ENCODE data around the gene MEX3B.
"Not testable (repeated sequence)": the region's sequence is repeated elsewhere in the genome, so short reads cannot be mapped to it uniquely, and the experiment has no call there.

The MEX3B gene

DNA sequence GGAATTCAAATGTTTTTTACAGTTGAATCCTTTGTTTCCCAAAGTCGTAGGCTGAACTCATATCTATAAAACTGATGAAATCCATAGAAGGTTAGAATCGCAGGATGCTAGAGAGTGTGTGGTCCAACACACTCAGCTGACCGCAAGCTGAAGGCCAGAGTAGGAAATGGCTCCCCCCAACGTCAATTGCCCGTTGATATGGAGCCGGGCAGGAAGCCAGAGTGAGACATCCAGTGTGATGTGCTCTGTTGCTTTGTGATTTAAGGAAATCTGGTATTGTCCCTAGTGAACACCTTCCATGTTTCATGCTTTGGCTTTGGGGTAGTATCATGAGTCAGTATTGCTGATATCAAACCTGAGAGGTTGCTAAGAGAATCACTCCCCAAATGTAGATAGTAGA is 5.8 kb upstream of the MEX3B start:
- no peak for DNase-seq (ENCODE audit: low read depth in 2 of 3, low spot score in 2 of 3)

DNA sequence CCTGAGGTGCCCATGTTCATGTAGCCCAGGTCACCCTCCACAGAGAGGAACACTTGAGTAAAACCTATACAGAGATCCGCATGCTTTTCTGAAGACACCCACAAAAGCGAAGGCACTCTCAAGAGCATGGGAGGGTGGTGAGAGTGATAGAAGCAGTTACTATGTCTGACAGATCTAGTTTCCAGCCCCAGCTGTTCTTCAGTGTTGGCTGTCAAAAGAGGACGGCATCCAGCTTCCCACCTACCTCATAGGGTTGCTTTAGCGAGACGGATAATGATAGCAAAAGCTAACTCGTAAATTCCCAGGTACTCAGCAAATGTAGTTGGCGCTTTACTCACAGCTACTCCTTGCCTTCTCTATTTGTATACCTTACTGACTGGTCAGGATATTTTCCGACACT is 3.0 kb upstream of the MEX3B start:
- DNase-seq (ENCODE audit: low read depth in 2 of 3, low spot score in 2 of 3), result no peak

DNA sequence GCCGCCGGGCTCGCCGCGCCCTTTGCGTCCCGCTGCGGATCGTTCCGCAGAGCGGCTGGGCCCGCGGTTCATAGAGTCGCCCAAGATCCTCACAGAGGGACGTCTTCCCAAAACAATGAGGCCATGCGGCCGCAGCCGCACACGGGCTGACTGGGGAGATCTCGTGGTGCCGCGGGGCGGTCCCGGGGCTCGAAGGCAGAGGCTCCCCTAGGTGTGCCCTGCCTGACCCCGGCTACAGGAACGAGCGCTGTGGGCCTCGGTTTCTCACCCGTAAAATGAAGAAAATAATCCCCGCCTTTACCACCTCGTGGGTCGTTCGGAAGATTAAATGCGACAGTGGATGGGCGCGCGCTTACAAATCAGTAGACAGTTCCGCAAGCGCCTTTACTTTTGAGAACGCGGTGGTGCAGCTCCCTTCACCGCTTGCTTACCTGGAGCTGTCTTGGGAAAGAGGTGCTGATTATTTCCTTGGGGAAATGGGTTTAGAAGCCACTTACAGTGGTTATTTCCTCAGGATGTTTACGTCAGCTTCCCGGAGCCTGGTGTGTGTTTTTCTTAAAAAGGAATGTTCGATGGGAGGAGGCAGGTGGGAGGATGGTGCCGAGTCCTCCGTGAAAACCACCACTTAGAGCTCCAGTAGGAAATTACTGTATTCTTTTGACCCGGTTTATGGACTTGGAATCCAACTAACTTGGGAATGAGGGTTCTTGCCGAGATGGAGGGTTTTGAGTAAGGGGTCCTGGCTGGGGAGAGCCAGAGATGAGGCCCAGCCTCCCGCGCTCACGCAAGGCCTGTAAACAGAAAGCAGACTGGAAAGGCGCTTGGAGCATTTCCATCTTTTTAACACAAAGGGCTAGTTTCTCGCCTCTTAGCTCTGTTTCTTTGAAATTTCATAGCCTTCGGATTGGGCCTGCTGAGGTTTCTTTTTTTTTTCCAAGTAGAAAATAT is 1.9 kb upstream of the MEX3B start:
- DNase-seq (ENCODE audit: low read depth in 2 of 3, low spot score in 2 of 3), result peak in 2 of 3 experiments; percentile 2 to 12

DNA sequence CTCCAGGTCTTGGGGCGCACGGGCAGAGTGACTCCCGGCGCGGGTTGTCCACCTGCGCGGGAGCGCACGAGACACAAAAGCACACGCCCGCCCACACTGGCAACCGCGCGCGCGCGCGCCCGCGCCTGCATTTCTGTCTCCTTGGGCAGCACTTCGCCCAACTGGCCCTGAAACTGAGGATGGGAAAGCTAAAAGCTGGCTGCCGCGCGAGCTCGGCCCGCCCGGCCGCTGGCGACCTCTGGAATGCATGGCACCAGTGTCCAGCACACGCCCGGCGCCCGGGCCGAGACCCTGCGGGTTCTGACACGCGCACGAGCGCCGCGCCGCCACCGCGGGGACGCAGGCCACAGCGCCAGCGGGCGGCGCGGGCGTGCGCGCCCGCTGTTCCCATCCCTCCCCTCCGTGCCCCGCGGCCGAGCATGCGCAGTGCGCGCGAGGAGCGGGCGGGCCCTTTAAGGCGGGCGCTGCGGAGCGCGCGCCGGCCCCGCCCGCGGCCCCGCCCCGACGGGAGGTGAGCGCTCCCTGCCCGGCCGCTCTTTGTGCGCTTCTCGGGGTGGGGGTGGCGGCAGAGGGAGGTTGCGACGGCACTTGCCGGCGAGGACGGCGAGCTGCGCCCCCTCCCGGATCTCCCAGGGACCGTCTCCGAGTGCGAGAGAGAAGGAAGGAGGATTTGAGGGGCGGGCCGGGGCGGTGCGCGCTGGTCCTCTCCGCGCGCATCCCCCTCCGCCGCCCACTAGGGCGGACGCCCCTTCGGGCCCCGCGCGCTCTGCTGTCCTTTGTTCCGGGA is 1.0 kb upstream of the MEX3B start:
- DNase-seq (ENCODE audit: low read depth in 2 of 3, low spot score in 2 of 3), result peak; percentile 63 to 79 (median 65)

DNA sequence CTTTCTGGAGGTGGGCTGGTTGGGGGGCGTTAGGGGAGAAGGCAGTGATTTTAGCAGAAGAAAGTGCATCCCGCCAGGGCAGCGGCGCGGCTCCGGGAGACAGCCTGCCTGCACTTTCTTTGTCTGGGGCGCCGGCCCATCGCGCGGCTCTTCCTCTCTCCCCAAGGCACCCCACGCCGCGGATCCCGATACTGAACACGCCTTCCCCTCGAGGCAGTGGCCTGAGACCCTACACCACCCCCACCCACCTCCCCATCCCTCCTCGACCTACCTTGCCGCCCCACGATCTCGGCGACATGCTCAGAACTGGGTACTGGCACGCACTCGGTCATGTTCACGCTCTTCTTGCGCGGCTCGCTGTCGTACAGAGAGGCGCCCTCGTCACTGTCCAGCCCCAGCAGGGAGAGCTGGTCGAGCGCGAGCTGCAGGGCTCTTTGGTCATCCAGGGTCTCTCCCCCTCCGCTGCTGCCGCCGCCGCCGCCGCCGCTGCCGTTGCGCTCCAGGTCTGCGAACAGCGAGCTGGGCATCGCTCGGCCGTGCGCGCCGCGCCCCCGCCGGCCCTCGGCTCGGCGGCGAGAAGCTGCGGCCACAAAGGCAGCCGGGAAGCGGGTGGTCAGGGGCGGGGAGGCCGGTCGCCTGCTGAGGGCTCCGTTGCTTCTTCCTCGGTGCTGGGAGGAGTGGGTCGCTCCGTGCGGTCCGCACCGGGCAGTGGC is 483 bp downstream of the MEX3B start:
- DNase-seq (ENCODE audit: low read depth in 2 of 3, low spot score in 2 of 3), result peak in 2 of 3 experiments; percentile 4 to 10

DNA sequence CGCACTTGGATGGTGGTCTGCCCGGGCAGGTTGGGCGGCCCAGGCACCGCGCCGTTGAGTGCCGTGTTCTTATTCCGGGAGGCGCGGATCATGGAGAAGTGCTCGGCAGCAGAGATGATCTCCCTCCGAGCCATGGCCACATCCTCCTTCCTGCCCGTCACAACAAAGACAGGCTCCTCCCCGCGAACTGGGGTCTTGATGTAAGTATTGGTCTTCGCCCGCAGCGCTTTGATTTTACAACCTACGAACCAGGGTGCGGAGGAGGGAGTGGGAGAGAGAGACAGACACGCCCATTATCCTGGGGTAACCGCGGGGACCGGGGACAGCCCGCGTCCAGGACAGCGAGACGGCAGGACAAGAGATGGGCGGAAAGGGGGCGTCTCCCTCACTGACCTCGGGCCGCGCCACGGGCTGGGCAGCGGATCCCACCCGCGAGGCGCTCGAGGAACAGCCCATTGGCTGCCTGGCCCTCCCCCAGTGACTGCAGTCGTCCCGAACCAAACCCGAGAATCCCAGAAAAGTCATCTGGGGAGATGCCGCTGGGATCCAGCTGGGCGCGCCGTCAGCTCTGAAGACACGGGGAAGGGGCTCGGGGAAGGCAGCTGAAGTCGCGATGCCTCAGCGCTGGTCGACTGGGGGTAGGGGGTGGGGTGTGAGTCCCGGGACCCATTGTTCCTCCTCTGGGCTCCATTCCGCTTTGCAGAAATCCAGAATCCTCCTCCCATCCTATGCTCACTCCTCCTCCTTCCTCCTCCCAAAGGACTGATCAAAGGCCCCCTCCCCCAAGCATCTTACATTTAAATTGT is 1.2 kb downstream of the MEX3B start:
- peak in 1 of 3 experiments; percentile 10 for DNase-seq (ENCODE audit: low read depth in 2 of 3, low spot score in 2 of 3)

DNA sequence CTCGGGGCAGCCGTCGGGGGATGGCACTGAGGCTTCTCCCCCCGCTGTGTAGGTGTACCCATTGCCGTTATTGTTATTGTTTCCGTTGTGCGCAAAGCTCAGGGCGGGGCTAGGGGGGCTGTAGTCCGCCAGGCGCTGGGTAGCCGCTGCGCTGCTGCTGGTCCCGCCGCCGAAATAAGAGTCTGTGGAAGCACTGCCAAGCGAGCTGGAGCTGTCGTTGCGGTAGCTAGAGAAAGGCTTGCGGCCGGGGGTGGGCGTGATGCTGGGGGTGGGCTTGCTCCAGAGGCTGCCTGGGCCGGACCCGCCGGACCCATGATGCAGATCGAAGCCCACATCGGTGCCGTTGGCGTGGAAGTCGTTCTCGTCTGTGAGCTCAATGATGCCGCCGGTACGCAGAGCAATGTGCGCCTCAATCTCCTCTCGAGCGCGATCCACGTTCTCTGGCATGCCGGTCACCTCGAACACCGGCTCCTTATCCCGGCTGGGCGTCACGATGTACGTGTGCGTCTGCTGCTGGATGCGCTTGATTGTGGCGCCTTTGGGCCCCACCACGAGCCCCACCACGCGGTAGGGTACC is 1.9 kb downstream of the MEX3B start:
- DNase-seq (ENCODE audit: low read depth in 2 of 3, low spot score in 2 of 3), result no peak

DNA sequence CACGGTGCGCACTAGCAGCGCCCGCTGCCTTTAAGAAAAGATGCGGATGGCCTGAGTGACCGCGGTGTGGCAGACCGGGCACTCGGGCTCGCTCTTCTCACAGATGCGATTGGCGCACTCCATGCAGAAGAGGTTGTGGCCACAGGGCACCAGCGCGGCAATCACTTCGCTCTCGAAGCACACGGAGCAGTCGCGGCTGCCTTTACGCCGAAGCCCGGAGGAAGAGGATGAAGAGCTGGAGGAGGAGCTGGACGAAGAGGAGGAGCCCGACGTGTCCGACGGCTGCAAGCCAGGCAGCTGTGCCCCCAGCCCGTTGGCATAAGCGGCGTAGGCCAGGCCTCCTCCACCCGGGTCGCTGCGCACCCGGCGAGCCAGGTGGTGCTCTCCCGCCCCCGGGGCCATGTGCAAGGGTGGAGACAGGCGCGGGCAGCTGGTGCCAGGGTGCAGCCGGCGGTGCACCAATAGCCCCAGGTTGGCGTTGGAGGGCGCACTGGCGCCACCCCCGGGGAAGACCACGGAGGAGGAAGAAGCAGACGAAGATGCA is 2.6 kb downstream of the MEX3B start:
- no peak for DNase-seq (ENCODE audit: low read depth in 2 of 3, low spot score in 2 of 3)

DNA sequence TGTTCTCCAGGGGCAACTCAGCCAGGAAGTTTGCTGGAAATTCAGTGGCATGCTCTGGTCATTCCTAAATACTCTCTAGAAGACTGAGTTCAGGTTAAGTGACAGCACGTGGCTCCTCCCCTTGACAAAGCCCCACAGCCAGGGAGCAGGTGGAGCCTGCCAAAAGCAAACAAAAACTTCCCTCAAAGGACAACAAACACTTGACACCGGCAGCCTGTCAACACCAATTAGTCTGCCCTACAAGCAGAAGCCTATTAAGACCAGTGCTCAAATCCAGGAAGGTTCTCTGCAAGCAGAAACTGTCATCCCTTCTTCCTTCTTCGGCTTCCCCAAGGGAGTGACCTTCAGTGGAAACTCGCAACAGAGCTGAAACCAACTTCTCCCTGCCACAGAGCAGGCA is 5.0 kb downstream of the MEX3B start:
- DNase-seq (ENCODE audit: low read depth in 2 of 3, low spot score in 2 of 3), result no peak

DNA sequence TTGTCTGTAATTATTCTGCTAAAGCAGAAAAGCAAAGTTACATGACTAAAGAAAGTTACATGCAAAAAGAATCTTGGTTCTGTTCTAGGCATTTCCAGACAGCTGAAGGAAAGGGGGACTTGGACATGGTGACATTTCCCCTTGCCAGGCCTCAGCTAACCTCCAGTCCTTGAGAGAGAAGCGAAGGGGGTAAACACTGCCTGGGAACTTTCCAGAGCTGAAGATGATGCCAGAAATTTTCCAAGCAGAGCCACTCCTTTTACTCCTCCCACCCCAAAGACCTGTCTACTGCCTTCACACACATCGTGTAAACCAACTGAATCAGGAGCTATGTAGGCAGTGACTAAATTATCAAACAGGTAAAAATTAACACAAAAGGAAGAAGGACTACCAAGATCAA is 5.4 kb downstream of the MEX3B start:
- DNase-seq (ENCODE audit: low read depth in 2 of 3, low spot score in 2 of 3), result no peak

DNA sequence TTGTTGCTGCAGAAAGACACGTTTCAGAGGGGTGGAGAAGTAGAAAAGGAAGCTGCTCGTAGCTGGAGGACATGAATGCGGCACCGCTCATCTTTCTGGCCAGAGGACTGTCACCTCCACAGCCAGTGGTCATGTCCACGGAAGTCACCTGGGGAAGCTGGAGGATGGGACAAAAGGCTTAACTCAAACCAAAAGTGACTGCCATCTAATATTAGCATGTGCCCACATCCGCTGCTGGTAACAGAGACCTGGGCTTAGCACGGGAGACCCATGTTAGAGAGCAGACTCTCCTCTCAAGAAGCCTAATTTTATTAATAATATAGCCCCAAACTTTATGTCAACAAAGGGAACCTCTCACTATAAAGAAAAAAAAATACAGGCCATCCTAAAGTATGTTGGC is 5.9 kb downstream of the MEX3B start:
- DNase-seq (ENCODE audit: low read depth in 2 of 3, low spot score in 2 of 3), result no peak

DNA sequence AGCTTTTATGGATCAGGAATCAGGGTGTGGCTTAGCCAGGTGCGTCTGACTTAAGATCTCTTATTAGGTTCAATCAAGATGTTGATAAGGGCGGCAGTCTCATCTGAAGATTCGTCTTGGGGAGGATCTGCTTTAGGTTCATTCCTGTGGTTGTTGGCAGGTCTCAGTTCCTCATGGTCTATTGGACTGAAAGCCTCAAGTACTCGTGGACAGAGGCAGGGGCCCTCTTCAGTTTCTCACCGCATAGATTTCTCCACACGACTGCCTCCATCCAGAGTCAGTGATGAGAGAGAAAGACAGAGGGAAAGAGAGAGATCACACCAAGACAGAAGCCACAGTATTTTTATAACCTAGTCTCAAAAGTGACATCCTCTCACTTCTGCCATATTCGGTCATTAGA is 9.4 kb downstream of the MEX3B start:
- DNase-seq (ENCODE audit: low read depth in 2 of 3, low spot score in 2 of 3), result no peak

DNA sequence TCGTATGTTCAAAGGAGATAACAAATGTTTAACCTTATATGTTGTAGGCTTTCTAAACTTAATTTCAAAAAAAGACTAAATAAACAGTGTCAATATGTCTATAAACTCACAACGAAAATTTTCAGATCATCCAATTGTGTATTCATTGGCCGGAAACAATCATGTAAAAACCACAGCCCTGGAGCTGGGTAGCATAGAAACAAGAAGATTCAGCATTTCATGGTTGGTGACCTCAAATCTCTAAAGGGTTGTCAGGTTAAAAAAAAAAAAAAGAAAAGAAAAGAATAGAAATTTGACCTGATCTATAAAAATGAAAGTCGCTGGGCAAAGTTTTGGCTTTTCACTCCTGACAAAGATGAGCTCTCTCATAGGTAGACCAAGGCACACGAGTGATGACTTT is 13.9 kb downstream of the MEX3B start:
- DNase-seq (ENCODE audit: low read depth in 2 of 3, low spot score in 2 of 3), result no peak

DNA sequence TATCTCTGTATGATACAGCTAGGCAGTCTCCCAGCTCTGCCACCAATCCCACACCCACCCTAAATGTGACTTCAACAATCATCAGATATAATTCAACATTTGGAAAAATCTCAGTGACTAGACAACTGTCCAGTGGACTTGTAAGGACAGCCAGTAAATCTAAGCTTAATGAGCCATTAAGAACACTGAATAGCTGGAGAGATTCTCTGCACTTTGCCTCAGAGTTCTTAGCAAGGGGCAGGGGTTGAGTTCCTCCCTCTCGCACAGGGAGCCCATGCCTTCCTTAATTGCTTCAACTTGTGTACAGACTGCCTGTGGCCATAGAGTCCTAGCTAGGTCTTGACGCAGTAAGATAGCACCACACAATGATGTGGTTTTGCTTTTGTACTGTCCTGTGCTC is 15.6 kb downstream of the MEX3B start:
- no peak for DNase-seq (ENCODE audit: low read depth in 2 of 3, low spot score in 2 of 3)

DNA sequence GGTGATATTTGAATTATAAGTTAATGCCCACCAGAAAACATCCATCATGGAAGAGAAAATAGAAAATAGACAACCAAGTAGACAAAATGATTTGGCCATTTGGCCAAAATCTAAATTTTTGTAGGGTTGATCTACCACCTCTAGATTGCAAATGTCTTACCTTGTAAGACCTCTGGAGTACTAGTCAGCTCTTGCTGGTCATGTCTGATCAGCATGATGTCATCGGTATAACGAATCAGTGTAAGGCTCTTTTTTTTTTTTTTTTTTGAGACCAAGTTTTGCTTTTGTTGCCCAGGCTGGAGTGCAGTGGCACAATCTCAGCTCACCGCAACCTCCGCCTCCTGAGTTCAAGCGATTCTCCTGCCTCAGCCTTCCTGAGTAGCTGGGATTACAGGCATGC is 17.7 kb downstream of the MEX3B start:
- DNase-seq (ENCODE audit: low read depth in 2 of 3, low spot score in 2 of 3), result not testable (repeated sequence)

DNA sequence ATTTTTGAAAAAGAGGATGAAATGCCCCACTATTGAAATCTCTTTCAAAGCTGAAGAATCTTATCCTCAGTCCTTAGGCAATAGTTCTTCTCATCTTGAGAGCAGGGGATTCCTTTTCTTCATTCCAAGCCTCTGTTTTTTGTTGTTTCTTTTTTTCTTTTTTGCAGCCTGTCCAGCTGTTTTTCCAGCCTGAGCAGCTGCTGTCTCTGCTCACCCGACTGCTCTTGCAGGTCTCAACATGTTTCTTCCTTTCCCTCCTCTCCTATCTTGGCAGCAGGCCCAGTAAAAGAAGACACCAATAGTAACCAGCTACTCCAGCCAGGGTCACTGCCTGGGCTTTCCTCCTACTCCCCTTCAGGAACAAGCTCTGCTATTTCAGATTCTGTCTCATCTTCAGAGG is 23.8 kb downstream of the MEX3B start:
- DNase-seq (ENCODE audit: low read depth in 2 of 3, low spot score in 2 of 3), result no peak

DNA sequence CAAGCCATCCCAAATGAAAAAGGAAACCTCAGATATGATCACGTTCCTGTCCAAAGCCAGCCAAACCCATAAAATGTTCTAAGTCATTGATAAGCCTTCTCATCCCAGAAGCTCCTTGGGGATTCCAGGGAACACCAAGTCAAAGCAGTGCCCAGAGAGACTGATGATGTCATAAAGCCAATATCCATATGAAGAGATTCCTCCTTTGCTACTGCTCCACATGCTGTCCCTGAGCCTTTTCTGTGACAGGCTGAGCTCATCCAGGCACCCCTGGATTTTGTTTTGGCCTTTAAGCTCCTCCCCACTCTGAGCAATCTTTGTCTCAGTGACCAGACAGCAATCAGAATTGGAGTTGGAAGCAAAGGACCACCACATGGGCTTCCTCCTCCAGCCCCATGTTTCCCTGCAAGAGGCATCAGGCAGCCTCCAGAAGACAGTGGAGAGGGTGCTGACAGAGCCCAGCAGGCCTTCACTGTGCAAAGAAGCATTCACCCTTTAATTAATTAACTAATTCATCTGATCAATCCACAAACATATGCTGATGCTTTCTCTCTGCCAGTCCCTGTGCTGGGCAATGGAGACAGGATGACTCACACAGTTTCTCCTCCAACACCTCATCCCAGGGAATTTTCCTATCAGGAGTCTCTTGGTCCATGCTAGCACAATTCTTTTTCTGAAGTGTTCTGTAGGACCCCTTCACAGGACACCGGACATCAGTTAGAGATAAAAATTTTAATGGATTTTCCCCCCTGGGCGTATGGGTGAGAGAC is 25.0 kb downstream of the MEX3B start:
- DNase-seq (ENCODE audit: low read depth in 2 of 3, low spot score in 2 of 3), result no peak

DNA sequence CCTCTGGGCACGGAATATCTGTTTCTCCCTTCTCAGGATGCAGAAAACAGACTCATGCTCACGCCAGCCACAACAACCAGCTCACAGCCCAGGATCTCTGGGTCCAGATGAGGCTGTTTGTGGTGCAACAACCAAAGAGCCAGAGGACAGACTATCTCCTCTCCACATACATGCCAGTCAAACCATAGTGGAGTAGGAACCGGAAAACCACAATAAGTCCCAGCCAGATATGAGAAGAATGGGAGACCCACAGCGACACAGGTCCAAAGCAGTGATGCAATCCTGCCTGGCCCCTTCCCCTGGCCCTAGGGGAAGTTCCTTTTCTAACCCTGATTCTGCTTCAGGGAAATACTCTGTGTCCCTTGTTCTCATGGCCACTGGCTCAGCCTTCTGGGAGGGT is 27.6 kb downstream of the MEX3B start:
- no peak for DNase-seq (ENCODE audit: low read depth in 2 of 3, low spot score in 2 of 3)

DNA sequence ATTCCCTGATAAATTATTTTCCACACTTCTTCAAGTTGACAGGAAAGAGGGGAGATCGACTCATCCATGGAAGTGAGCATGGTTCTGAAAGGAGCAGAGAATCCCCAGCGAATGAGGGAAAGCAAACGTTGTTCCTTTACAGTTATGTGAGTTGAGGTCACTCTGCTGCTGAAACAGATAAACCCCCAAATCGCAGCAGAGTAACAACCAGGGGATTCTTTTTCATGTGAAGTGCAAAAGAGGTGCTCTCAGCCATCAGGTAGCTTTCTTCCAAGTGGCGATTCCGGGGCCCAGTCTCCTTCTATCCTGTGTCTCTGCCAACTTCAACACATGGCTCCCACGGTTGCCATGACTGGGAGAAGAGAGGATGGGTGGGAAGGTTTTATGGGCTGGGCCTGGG is 28.2 kb downstream of the MEX3B start:
- no peak for DNase-seq (ENCODE audit: low read depth in 2 of 3, low spot score in 2 of 3)
